DOHH2 (cell line): Measurements from ENCODE around the gene GPR55.

Experiments used
- H3F3A ChIP-seq: fragments of 200-600 bp; sonication (generic), shearing (Covaris generic); 2 replicates; pipeline ENCODE4 v1.6.0; 2016; ENCODE audit warnings: antibody characterized with exemption, mild to moderate bottlenecking; ENCODE audit not compliant: control insufficient read depth, insufficient read depth
- H3K27ac ChIP-seq: fragments of 200-600 bp; sonication (generic); 2 replicates; pipeline ENCODE4 v1.5.1; 2014; ENCODE audit warnings: low read depth, mild to moderate bottlenecking, low read length, moderate library complexity
- H3K27me3 ChIP-seq: fragments of 200-600 bp; sonication (generic); 2 replicates; pipeline ENCODE4 v1.6.1; 2014; ENCODE audit warnings: mild to moderate bottlenecking, low read length, mixed read lengths; ENCODE audit not compliant: control insufficient read depth
- H3K36me3 ChIP-seq: fragments of 200-600 bp; sonication (generic); 2 replicates; pipeline ENCODE4 v1.6.1; 2014; ENCODE audit warnings: mild to moderate bottlenecking, low read length, moderate library complexity, mixed read lengths; ENCODE audit not compliant: control insufficient read depth
- H3K4me1 ChIP-seq: fragments of 200-600 bp; sonication (generic); 2 replicates; pipeline ENCODE4 v1.6.1; 2014; ENCODE audit warnings: mild to moderate bottlenecking, low read length, mixed read lengths; ENCODE audit not compliant: control insufficient read depth
- H3K4me2 ChIP-seq: fragments of 200-600 bp; sonication (generic); 2 replicates; pipeline ENCODE4 v1.6.0; 2014; ENCODE audit warnings: mild to moderate bottlenecking, low read length, moderate library complexity
- H3K4me3 ChIP-seq: fragments of 200-600 bp; sonication (generic); 2 replicates; pipeline ENCODE4 v1.5.1; 2014; ENCODE audit warnings: mild to moderate bottlenecking, low read length, mixed read lengths
- H3K79me2 ChIP-seq: fragments of 200-600 bp; sonication (generic); 2 replicates; pipeline ENCODE4 v1.6.1; 2014; ENCODE audit warnings: mild to moderate bottlenecking, low read length, mixed read lengths; ENCODE audit not compliant: control insufficient read depth
- H3K9me2 ChIP-seq: fragments of 200-600 bp; sonication (generic); replicated peaks from 2 replicates; pipeline ENCODE4 v1.6.1; 2014; ENCODE audit warnings: mild to moderate bottlenecking, low read length, mixed read lengths; ENCODE audit not compliant: control insufficient read depth
- H3K9me3 ChIP-seq: fragments of 200-600 bp; sonication (generic); 2 replicates; pipeline ENCODE4 v1.6.1; 2014; ENCODE audit warnings: antibody characterized with exemption, low read length, mixed read lengths; ENCODE audit not compliant: control insufficient read depth, insufficient read depth
- H4K20me1 ChIP-seq: fragments of 200-600 bp; sonication (generic); 2 replicates; pipeline ENCODE4 v1.6.0; 2014; ENCODE audit warnings: low read depth, mild to moderate bottlenecking, antibody characterized with exemption, low read length, moderate library complexity; ENCODE audit not compliant: control insufficient read depth, insufficient read depth
- CTCF ChIP-seq: fragments of 200-600 bp; sonication (generic); IDR thresholded peaks from one replicate; pipeline ENCODE4 v1.5.1; 2014; ENCODE audit warnings: antibody characterized with exemption, mild to moderate bottlenecking, low read depth, low read length; ENCODE audit not compliant: poor library complexity, severe bottlenecking
- EZH2phosphoT487 ChIP-seq: fragments of 200-600 bp; sonication (generic); IDR thresholded peaks from 2 replicates; pipeline ENCODE4 v1.6.1; 2017; ENCODE audit warnings: borderline replicate concordance, mild to moderate bottlenecking, antibody characterized with exemption, low read length, moderate library complexity, mixed read lengths

Gene GPR55

GRCh38 chr2:230964136-230964730 lies 39.2 kb upstream of the GPR55 start:
- TF ChIP-seq EZH2phosphoT487 (no peak), CTCF (no peak)

DNA sequence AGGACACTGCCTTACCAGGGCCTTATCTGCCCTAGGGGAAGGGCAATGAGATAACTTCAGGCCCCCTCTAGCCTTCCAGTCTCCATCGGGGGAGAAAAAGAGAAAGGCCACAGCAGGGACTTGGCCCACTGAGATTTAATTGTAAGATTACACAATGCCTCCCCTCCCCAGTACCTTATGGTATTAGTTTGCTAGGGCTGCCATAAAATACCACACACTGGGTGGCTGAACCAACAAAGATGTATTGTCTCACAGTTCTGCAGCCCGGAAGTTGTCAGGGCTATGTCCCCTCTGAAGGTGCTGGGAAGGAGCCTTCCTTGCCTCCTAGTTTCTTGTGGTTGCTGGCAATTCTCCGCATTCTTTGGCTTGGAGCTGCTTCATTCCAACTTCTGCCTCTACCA lies 36.0 kb upstream of the GPR55 start:
- no peak overlapping the region for H3K27ac ChIP-seq
- H3K4me1 ChIP-seq, result peaks cover 12% of the 10 kb centered on the region
- no peaks in the 10 kb centered on the region for H3K79me2 ChIP-seq
- peaks cover 39% of the 10 kb centered on the region for H3K27me3 ChIP-seq
- H3K36me3 ChIP-seq, result no peaks in the 10 kb centered on the region
- H3K4me2 ChIP-seq, result no peak overlapping the region
- H3K9me3 ChIP-seq, result no peaks in the 10 kb centered on the region
- H3F3A ChIP-seq, result no peaks in the 10 kb centered on the region
- H3K9me2 ChIP-seq, result no peaks in the 10 kb centered on the region
- no peak for TF ChIP-seq EZH2phosphoT487
- no peak for TF ChIP-seq CTCF
- no peak overlapping the region for H3K4me3 ChIP-seq
- no peaks in the 10 kb centered on the region for H4K20me1 ChIP-seq

More at GRCh38 chr2:230964136-230964730, 39.2 kb upstream of the GPR55 start:
- Histone ChIP-seq H3K27me3 (peaks cover 10% of the 10 kb centered on the region; the same call in 1 of the 2 replicates), H3K27ac (no peak overlapping the region), H4K20me1 (no peaks in the 10 kb centered on the region), H3K9me3 (no peaks in the 10 kb centered on the region), H3K79me2 (no peaks in the 10 kb centered on the region), H3K36me3 (no peaks in the 10 kb centered on the region), H3F3A (no peaks in the 10 kb centered on the region), H3K9me2 (no peaks in the 10 kb centered on the region), H3K4me2 (no peak overlapping the region), H3K4me3 (no peak overlapping the region), H3K4me1 (no peaks in the 10 kb centered on the region)

- no peak for TF ChIP-seq EZH2phosphoT487
- no peak for TF ChIP-seq CTCF
- H3K9me3 ChIP-seq, result no peaks in the 10 kb centered on the region
- no peaks in the 10 kb centered on the region for H3K79me2 ChIP-seq
- no peaks in the 10 kb centered on the region for H4K20me1 ChIP-seq
- peaks cover 12% of the 10 kb centered on the region for H3K4me1 ChIP-seq
- no peak overlapping the region for H3K4me3 ChIP-seq
- no peaks in the 10 kb centered on the region for H3K9me2 ChIP-seq
- no peaks in the 10 kb centered on the region for H3K36me3 ChIP-seq
- no peaks in the 10 kb centered on the region for H3F3A ChIP-seq
- H3K4me2 ChIP-seq, result no peak overlapping the region
- no peak overlapping the region for H3K27ac ChIP-seq
- H3K27me3 ChIP-seq, result peaks cover 47% of the 10 kb centered on the region
These were observed 35.0 kb upstream of the GPR55 start for GRCh38 chr2:230960026-230960425.
